GM18507 (cell line): ENCODE data around the gene CHRDL1.
"Not testable (repeated sequence)": the region's sequence is repeated elsewhere in the genome, so short reads cannot be mapped to it uniquely, and the experiment has no call there.

Experiments
- DNase-seq: peaks from one replicate; pipeline ENCODE4 v3.0.0; 2011; ENCODE audit warnings: low read depth; ENCODE audit not compliant: insufficient read length; ENCODE audit errors: extremely low spot score
- FAIRE-seq: peaks from 2 replicates; lab custom pipeline; 2011; peaks lifted over from hg19 to GRCh38; lab: Jason Lieb, UNC

The CHRDL1 gene, protein sequence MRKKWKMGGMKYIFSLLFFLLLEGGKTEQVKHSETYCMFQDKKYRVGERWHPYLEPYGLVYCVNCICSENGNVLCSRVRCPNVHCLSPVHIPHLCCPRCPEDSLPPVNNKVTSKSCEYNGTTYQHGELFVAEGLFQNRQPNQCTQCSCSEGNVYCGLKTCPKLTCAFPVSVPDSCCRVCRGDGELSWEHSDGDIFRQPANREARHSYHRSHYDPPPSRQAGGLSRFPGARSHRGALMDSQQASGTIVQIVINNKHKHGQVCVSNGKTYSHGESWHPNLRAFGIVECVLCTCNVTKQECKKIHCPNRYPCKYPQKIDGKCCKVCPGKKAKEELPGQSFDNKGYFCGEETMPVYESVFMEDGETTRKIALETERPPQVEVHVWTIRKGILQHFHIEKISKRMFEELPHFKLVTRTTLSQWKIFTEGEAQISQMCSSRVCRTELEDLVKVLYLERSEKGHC

DNA sequence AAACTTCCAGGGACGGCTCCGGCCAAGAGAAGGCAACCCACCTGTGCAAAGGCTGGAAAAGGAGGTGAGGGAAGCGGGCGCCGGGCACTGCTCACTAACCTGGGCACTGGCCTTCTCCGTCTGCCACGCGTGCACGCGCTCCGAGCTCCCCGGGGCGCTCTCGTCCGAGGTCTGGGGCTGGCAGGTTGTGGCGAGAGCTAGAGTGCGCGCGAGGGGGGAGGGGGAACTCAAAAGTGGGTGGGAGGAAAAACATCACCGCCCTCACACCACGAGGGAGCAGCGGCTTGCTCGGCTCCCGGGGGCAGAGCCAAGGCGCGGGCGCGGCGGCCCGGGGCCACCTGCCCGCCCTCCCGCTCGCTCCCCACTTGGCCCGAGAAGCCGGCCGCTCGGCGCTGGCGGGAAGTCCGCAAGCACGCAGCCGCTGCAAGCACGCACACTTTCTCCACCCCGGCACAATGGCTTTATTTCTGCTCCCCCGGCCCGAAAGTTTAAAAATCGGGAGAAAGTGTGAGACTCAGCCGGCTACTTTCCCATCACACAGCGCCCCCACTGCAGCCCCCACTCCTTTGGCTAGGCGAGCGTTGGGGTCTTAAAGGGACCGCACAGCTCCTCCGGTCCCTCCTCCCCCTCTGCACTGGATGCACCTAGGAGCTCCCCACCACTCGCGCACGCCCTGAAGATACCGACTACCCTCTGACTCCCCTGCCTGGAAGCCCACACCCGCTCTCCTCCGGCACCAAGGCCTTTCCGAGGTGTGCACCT is at the start of gene CHRDL1:
Gene CHRDL1, minus strand, starts transcription at position 173 of the 762 bp plus-strand sequence. CDS start 3,636 bp downstream, outside the sequence.
- FAIRE-seq (no peak), DNase-seq (no peak)

DNA sequence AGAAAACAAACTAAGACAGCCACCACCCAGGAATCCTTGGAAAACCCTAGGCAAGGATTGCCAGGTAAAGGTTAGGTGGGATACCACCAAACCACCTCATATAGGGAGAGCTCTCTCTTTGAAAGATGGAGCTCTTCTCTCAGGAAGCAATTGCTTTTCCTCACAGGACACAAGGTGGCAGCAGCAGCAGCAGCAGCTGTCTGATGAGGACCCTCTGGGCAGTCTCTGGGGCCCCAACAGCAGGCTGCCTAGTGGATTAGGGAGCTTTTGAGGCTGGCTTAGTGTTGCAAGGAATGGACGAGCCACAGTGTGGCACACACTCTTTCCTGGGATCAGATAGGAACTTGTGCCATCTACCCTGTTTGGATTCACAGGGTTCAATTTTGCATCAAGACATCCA is 41.4 kb upstream of the CHRDL1 start:
- FAIRE-seq (peak; percentile 21), DNase-seq (no peak)

DNA sequence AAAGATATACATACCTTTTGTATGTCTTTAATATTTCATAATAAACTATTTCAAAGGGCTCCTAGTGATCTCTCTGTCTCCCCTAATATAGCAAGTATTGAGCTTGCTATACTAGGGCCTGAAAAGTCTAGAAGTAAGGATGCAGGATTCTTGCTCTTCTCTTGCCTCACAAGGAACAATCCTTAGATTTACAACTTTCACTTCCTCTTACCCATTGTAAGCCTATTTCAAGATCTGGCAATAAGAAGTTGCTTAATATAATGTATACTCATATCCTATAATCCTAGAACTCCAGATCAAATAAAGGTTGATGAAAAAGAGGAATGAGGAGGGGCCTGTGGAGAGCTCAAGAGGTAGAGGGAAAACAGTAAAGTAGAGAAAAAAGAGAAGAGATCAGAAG is 40.8 kb upstream of the CHRDL1 start:
- FAIRE-seq (no peak), DNase-seq (no peak)

DNA sequence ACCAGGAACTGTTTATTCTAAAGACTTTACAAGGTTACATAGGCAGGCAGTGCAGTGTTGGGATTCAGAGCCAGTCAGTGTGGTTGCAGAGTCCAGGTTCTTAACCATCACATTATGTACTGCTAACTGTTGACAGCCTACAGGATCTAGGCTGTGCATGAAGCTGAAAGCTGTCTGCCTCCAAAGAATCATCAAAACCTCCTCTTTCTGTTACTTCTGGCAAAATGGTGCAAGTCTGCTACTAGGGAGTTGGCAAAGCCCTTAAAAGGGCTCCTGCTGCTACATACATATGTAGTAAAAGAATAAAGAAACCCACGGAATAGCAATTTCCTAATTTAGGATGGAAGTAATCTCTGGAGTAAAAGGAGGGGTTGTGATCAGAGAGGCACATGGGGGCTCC is 40.4 kb upstream of the CHRDL1 start:
- DNase-seq, result no peak

DNA sequence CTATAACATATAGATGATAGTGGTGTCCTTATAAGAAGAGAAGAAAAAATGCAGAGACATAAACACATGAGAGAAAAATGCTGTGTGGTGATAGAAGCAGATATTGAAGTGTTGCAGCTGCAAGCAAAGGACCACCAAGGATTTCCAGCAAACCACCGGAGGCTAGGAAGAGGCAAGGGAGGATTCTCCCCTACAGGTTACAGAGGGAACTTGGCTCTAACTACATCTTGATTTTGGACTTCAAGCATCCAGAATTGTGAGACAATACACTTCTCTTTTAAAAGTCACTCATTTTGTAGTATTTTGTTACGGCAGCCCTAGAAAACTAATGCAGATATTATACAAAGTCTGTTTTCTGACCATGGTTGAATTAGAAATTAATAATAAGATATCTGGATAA is 30.4 kb upstream of the CHRDL1 start:
- no peak for FAIRE-seq

More for the DNA sequence above, 40.4 kb upstream of the CHRDL1 start:
- FAIRE-seq, result no peak

DNA sequence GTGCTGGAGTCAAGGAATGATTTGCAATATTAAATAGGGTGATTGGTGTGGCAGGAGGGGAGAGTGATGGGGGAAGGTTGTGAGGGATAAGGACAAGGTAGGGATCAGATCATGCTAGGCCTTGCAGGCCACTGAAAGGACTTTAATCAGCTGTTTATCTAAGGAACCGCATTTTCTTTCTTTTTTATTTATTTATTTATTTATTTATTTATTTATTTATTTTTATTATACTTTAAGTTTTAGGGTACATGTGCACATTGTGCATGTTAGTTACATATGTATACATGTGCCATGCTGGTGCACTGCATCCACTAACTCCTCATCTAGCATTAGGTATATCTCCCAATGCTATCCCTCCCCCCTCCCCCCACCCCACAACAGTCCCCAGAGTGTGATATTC is 20.9 kb upstream of the CHRDL1 start:
- not testable (repeated sequence) for DNase-seq, FAIRE-seq

More for the DNA sequence above, 30.4 kb upstream of the CHRDL1 start:
- DNase-seq, result no peak

DNA sequence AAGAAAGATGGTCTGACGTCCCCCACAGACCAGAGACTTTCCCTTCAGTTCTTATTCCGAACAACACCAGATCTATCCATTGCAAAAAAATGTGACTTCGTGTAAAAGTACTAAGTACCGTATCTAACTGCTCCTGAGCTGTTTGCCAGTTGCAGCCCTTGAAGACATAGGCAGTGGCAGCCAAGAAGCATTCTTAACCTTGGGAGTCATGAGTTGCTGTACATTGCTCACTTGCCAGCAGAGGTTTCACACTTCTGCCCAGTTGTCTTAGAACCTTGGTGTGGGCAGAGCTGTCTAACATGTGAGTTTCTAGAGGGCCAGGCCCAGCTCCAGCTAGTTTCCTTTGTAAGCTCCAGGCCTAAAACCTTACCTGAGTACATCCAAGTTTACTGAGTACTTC is 10.5 kb upstream of the CHRDL1 start:
- peak; percentile 31 for FAIRE-seq
- DNase-seq, result no peak

DNA sequence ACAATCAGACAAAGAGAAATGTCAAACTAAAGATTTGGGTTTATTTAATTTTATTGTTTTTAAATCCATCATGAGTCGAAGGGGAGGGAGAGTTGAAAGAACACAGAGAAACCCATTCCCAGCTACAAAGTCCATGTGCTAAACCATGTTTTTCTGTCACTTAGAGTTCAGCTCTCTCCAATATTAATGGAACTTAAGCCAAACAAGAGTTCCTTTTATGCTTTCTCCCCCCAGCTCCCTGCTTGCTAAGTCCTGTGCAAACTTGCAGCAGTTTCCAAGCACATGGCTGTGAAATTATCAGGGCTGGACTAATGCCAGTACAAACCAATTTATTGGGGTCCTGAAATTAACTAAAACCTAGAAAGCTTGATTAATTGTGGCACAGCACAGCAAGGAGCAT is 9.7 kb upstream of the CHRDL1 start:
- DNase-seq (no peak), FAIRE-seq (no peak)

DNA sequence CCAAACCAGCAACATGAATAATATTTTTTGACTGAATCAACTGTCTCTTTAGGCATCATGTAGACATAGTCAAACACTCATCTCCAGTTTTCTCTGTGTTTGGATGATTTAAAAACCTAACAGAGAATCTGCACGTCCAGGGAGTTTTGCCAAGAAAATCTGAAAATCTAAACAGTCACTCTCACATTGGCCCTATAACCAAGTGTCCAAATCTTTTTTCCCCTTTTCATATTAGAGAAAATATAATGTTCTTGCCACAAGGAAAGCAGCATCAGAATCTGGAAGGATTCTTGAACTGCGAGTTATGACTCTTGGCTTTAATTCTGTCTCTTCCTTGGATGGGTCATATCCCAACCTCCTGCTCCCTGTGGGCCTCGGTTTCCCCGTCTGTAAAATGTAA is 8.8 kb upstream of the CHRDL1 start:
- DNase-seq, result no peak
- FAIRE-seq, result no peak

DNA sequence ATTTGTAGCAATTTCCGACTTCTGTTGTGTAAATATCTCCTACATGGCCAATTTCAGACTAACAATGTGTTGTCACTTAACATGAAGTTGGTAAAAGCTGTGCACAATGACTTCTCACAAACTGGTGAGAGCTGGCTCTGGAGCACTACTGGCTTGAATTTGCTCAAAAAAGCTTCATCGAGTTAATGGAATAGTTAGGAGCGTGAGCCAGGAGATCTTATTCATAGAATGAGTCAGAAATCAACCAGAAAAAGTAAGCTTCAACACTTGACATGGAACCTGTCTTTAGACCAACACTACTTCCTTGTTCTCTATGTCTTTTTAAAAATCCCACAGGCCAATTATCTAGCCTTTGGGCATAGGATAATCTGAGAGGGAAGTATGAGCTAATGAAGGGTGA is 7.9 kb upstream of the CHRDL1 start:
- no peak for DNase-seq

DNA sequence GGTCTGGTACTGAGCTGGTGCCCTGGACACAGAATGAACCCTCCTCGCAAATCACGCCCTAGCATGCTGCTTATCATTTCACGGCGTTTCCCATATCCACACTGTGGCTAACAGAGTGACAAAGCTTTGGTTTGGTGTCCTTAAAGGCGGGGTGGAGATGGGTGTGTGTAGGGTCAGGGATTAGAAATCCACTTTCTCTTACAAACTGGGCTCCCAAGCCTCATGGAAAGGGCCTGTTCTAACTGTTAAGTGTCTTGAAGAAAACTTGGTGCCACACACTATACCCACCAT is 735 bp upstream of the CHRDL1 start:
- no peak for FAIRE-seq

More for the DNA sequence above, 7.9 kb upstream of the CHRDL1 start:
- no peak for FAIRE-seq

DNA sequence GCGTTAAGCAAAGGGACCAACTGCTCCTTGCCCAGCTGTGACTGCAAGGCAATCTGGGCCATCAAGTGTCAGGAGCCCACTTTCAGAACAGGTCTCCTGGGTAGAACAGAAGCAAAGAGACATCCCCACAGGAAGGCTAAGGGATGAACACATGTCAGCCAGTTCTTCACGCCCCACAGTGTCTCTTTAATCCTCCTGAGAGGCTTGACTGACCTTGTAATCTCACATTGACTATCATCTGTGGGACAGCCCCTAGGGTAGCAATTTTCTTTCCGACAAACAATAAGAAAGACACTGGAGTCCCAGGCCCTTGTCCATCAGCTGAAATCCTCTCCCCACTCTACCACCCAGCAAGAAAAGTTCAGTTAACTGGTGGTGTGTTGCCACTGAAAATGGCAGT is 1.0 kb downstream of the CHRDL1 start:
- FAIRE-seq (no peak), DNase-seq (no peak)

More for the DNA sequence above, 735 bp upstream of the CHRDL1 start:
- no peak for DNase-seq

DNA sequence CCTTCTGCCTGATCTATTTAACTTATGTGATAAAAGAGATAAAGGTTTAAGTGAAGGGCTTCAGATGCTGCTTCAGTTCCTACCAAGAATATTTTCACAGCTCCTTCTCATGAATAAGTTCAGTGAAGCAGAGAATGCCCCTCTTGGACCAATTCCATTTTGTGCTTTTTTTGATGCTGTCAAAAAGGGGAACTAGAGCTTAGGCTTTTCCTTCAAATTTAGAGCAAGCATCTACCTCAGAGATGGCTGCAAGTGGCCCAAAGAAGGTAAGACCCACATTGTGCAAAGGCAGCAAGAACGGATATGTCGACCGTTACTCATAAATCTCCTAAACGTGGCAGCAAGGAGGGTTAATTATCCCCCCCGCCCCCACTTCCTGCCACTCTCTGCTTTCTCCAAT is 4.5 kb downstream of the CHRDL1 start:
- FAIRE-seq, result no peak
- no peak for DNase-seq

DNA sequence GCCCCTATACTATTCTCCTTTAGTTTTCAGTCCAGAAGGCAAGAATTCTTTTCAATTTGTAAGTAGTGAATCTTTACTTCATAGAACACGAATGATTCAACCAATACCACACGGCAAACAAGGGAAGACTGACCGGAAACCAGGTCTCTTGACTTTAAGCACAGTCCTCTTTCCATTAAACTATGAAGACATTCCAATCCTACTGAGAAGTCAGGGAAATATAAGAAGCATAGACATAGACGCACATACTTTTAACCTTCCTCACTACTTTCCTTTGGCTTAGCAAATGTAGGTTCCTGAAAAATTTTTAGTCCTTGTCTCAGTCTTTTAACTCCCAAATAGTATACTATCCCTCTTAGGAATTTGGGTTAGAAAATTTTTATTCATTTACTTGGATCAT is 9.1 kb downstream of the CHRDL1 start:
- no peak for DNase-seq
- FAIRE-seq, result no peak

DNA sequence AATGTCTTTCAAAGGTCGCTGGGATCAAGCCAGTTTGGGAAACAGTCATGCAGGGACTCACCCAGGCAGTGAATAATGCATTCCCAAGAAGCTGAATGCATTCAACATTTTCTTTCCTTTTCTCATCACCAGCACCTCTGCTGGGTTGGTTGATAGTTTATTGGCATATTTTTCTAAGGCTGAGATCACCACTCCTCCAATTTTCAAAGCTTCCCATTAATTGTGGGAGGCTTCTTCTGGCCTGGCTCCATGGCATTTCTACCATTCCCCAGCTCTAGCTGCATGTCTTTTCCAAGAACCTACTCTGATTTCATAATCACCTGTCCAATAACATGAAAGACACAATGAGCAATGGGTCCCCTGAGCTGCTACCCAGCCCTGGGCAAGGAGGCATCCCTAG is 35.8 kb downstream of the CHRDL1 start:
- DNase-seq (no peak), FAIRE-seq (no peak)

DNA sequence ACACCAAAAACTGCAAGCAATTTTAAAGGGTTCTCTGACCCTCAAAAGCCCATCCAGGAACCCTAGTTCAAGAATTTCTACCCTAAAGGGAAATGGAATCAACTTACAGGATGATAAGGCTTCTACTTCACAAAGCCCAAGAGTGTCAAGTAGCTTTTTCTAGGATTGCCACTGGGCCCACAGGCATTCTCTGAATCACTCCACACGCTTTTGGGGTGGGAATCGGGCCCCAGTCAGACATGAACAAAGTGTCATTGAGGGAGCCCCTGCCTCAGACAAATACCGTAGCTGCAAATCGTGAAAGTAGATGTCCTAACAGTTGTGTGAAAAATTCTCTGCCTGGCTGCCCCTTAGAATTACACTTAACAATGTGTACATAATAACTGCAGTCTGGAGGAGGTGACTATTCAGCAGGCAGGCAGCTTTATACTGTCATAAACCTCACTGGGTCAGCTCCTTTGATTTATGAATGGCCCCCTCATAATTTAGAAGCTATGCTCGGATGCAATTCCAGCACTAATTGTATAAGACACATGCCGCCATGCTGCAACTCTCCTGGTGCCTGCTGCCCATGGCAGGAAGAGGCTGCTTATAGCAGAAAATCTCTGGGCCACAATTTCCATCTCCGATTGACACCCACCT is 36.7 kb downstream of the CHRDL1 start:
- FAIRE-seq, result no peak
- no peak for DNase-seq

DNA sequence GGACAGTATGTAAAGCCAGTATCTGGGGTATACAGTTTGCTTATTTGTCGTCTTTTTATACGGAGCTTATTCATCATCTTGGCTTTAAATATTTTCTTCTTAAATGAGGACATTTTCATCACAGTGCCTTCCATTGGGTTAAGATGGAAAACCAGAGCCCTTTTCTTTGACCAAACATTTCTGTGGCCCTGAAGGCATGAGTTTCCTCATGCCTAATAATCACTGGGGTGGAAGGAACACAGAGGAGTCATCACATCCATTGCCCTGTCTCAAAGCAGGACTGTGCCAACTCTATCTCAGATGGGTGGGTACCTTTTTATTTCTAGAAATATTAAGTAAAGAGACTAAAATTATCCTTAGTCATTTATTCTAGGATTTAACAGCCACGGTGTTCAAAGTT is 40.0 kb downstream of the CHRDL1 start:
- FAIRE-seq (no peak), DNase-seq (no peak)

DNA sequence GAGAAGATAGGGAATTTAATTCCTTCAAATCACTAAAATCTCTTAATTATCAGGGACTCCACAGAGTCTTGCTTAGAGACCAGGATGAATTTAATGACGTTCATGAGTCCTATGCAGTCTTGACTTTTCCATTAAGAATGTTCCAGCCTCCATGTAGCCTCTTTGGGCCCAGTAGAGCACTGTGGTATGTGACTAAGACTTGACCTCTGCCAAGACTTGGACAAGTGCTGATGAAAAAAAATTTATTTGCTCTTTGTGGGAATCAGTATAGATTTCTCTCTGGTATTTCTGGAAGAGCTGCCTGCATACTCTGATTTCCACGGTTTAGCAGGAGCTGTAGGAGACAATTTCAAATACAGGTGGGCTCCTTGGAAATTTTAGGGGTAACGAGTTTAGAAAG is 40.6 kb downstream of the CHRDL1 start:
- DNase-seq (no peak), FAIRE-seq (no peak)

DNA sequence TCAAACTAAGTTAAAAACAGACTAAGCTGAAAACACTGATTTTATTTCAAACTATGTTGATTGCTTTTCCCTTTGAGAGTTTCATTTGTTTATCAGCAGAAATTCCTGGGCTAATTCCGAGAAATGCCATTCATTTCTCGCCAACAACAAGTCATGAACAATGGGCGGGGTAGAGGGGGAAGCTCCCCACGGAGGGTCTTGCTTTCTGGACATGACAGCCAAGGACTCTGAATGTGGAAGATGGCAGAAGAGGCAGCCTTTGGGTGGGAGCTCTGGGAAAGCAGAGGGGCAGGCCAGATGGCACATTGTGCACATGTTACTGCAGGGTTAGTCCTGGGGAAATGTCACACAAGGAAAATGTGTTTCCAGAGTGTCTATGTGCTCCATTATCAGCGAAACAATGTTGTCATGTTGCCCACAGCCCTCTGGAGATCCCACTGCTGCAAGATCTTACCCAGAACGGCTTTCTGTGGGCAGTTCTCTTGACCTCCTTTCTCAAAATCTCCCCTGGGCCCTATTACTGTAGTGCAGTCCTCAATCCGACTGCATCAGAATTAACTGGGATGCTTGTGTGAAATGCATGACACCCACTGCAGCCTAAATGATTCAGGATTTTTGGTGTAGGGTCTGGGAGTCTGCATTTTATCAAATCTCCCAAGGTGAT is 45.0 kb downstream of the CHRDL1 start:
- FAIRE-seq (no peak), DNase-seq (no peak)

DNA sequence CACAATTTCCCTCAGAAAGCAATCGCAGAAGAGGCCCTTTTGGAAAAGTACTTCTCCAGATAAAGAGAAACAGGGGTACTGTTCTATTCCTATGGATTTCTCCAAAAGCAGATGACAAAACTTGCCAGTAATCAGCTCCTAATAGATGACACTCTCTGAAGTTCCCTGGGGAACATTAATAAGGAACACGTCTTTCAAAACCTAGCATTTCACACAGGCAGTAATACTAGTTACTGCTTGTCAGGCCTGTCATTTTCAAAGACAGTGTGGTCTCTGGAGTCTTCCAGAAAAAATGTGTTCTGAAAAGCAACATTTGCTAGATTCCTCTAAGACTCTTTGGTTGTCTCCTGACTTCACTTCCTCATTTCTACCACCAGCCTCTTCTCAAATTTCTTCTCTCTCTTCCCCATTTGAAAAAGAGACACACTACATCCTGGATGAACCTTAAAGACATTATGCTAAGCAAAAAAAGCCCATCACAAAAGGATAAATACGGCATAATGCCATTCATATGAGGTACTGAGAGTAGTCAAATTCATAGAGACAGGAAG is 47.3 kb downstream of the CHRDL1 start:
- FAIRE-seq (no peak), DNase-seq (no peak)
